ENCODE measurements around the gene CDH12. TPM values are rescaled to one million over a fixed set of nuclear protein-coding genes. Genes with fewer than 3 reads are reported as not detected.
"Not testable (repeated sequence)": the region's sequence is repeated elsewhere in the genome, so short reads cannot be mapped to it uniquely, and the experiment has no call there.

The CDH12 gene
- total RNA-seq, result not detected in 2 replicates

GRCh38 chr5:22852807-22853660, at the start of gene CDH12:
Gene CDH12 (minus strand): TSS chr5:22853344.
- intact Hi-C loops (cut with micrococcal nuclease), result no loop called here

- intact Hi-C loops (cut with micrococcal nuclease), result loop anchor here (10.0 kb wide), 1 partner anchor 653 kb away; no protein-coding TSS in a partner anchor
These were observed 48.7 kb upstream of the CDH12 start for GRCh38 chr5:22901885-22902284.

- intact Hi-C loops (cut with micrococcal nuclease), result loop anchor here (10.0 kb wide), 1 partner anchor 654 kb away; no protein-coding TSS in a partner anchor
These were observed 47.7 kb upstream of the CDH12 start for GRCh38 chr5:22900801-22901310.

- intact Hi-C loops (cut with micrococcal nuclease), result no loop called here
These were observed 46.2 kb upstream of the CDH12 start for GRCh38 chr5:22899341-22899740.

- intact Hi-C loops (cut with micrococcal nuclease), result no loop called here
These were observed 43.0 kb upstream of the CDH12 start for GRCh38 chr5:22896152-22896551.

- intact Hi-C loops (cut with micrococcal nuclease), result no loop called here
These were observed 39.3 kb upstream of the CDH12 start for GRCh38 chr5:22892441-22892840.

GRCh38 chr5:22889720-22890119, 36.6 kb upstream of the CDH12 start:
- intact Hi-C loops (cut with micrococcal nuclease), result no loop called here

GRCh38 chr5:22887566-22887965, 34.4 kb upstream of the CDH12 start:
- intact Hi-C loops (cut with micrococcal nuclease), result no loop called here

- intact Hi-C loops (cut with micrococcal nuclease), result not testable (repeated sequence)
These were observed 5.8 kb upstream of the CDH12 start for GRCh38 chr5:22858911-22859310.

GRCh38 chr5:22855824-22856223, 2.7 kb upstream of the CDH12 start:
- intact Hi-C loops (cut with micrococcal nuclease), result no loop called here

GRCh38 chr5:22850981-22851380, 2.2 kb downstream of the CDH12 start:
- intact Hi-C loops (cut with micrococcal nuclease), result no loop called here

- intact Hi-C loops (cut with micrococcal nuclease), result no loop called here
These were observed 6.5 kb downstream of the CDH12 start for GRCh38 chr5:22846693-22847092.

- intact Hi-C loops (cut with micrococcal nuclease), result no loop called here
These were observed 8.5 kb downstream of the CDH12 start for GRCh38 chr5:22844636-22845035.

- intact Hi-C loops (cut with micrococcal nuclease), result no loop called here
These were observed 9.0 kb downstream of the CDH12 start for GRCh38 chr5:22844155-22844554.

GRCh38 chr5:22842574-22842973, 10.6 kb downstream of the CDH12 start:
- intact Hi-C loops (cut with micrococcal nuclease), result no loop called here

- intact Hi-C loops (cut with micrococcal nuclease), result no loop called here
These were observed 15.3 kb downstream of the CDH12 start for GRCh38 chr5:22837803-22838202.

- intact Hi-C loops (cut with micrococcal nuclease), result no loop called here
These were observed 17.5 kb downstream of the CDH12 start for GRCh38 chr5:22835686-22836085.

- intact Hi-C loops (cut with micrococcal nuclease), result no loop called here
These were observed 59.7 kb downstream of the CDH12 start for GRCh38 chr5:22793463-22793862.

- intact Hi-C loops (cut with micrococcal nuclease), result no loop called here
These were observed 65.3 kb downstream of the CDH12 start for GRCh38 chr5:22787807-22788206.

- intact Hi-C loops (cut with micrococcal nuclease), result no loop called here
These were observed 65.7 kb downstream of the CDH12 start for GRCh38 chr5:22787398-22787797.

- intact Hi-C loops (cut with micrococcal nuclease), result no loop called here
These were observed 72.4 kb downstream of the CDH12 start for GRCh38 chr5:22780756-22781155.

- intact Hi-C loops (cut with micrococcal nuclease), result no loop called here
These were observed 73.6 kb downstream of the CDH12 start for GRCh38 chr5:22779499-22779898.

GRCh38 chr5:22776285-22776684, 76.9 kb downstream of the CDH12 start:
- intact Hi-C loops (cut with micrococcal nuclease), result no loop called here
